ENCODE results near the gene MUSTN1. TPM values are rescaled to one million over a fixed set of nuclear protein-coding genes. Genes with fewer than 3 reads are reported as not detected.

Gene MUSTN1
- total RNA-seq, 4 donors from 2014 or later: 5.5 to 13.1 (median 7.9) TPM

DNA sequence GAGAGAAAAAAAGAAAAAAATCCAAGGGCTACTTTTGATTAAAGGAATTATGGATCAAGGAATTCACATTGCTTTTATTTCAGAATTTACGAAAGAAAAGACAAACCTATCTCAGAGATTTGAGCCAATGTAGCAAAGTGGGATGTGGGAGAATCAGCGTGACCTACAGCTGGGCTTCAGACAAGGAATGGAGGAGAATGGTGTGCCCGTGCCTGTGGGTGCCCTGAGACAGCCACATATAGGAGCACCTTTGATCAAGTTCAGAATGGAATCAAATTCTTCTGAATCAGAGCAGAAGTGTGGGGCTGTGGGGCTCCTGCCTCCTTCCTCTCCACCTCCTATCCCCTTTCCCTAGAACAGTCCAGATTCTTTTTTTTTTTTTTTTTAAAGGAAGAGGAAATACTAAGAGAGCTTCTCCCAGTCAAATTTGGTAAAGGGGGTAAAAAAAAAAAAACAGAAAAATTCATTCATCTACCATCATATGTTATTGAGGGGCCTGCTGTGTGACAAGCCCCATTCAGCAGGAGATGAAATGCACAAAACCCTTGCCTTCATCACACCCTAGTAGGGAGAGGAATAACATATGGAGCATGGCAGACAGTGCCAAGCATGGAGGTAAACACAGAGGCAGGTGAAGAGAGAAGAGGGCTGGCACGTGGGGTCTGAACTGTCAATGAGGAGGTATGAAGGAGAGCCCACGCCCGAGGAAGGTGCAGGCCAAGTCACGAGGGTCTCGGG is 25.0 kb upstream of the MUSTN1 start:
- H3K4me3 ChIP-seq (ENCODE audit: low read depth, poor library complexity, severe bottlenecking): no peak overlapping the region
- TF ChIP-seq CTCF (IDR thresholded peaks at IDR 0.05): no peak
- no peak for TF ChIP-seq POLR2A (IDR thresholded peaks at IDR 0.05)
- no peak for DNase-seq (ENCODE audit: low spot score in 2 of 2)

DNA sequence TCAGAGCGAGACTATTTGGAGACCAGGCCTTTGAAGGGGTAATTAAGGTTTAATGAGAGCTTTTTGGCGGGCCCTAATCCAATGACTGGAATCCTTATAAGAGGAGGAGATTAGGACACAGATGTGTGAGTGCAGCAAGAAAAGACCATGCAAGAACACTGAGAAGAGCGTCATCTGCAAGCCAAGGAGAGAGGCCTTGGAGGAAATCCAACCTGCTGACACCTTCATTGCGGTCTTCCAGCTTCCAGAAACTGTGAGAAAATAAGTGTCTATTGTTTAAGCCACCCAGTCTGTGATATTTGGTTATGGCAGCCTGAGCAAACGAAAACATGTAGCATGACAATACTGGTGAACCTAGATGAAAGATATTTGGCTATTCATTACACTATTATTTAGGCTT is 23.0 kb upstream of the MUSTN1 start:
- no peak overlapping the region for H3K4me3 ChIP-seq (ENCODE audit: low read depth, poor library complexity, severe bottlenecking)
- intact Hi-C loops (cut with DNase I; ENCODE audit: low total_unique reads): loop anchor here (10.0 kb wide), 1 partner anchor 217 kb away; no protein-coding TSS in a partner anchor
- TF ChIP-seq POLR2A (IDR thresholded peaks at IDR 0.05): no peak
- no peak for TF ChIP-seq CTCF (IDR thresholded peaks at IDR 0.05)
- WGBS, 2 donors: 87 to 88% methylated on average over 5 of the region's 5 CpGs
- DNase-seq (ENCODE audit: low spot score in 2 of 2): no peak

More for the DNA sequence above, 25.0 kb upstream of the MUSTN1 start:
- intact Hi-C loops (cut with DNase I; ENCODE audit: low total_unique reads): loop anchor here (10.0 kb wide), 1 partner anchor 215 kb away; no protein-coding TSS in a partner anchor
- WGBS, 2 donors: 90 to 94% methylated on average over 8 of the region's 8 CpGs

- intact Hi-C loops (cut with DNase I; ENCODE audit: low total_unique reads): loop anchor here (10.0 kb wide), 1 partner anchor 218 kb away; no protein-coding TSS in a partner anchor
- no peak for DNase-seq (ENCODE audit: low spot score in 2 of 2)
- no peak overlapping the region for H3K4me3 ChIP-seq (ENCODE audit: low read depth, poor library complexity, severe bottlenecking)
- 65 to 80% methylated on average over 3 of the region's 3 CpGs for WGBS, 2 donors
- no peak for TF ChIP-seq POLR2A (IDR thresholded peaks at IDR 0.05)
- TF ChIP-seq CTCF (IDR thresholded peaks at IDR 0.05): no peak
These were observed 22.3 kb upstream of the MUSTN1 start for GRCh38 chr3:52857133-52857532.

DNA sequence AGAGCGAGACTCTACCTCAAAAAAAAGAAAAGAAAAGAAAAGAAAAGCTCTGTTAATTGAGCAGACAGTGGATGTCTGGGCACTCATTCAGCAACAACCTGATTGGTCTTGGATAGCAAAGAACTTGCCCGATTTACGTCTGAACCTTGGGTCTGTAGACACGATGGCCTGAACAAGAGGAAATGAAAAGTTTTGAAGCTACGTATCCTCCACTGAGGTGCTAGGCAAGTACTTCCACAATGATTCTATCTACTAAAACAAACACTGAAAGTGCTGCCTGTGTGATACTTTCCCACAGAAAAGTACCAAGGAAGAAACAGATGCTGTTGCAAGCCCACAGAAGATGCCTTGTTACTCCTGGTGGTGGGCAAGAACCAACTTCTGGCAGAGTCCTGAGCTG is 21.8 kb upstream of the MUSTN1 start:
- 90 to 92% methylated on average over 5 of the region's 5 CpGs for WGBS, 2 donors
- H3K4me3 ChIP-seq (ENCODE audit: low read depth, poor library complexity, severe bottlenecking): no peak overlapping the region
- intact Hi-C loops (cut with DNase I; ENCODE audit: low total_unique reads): loop anchor here (10.0 kb wide), 1 partner anchor 218 kb away; no protein-coding TSS in a partner anchor
- DNase-seq (ENCODE audit: low spot score in 2 of 2): no peak
- no peak for TF ChIP-seq CTCF (IDR thresholded peaks at IDR 0.05)
- TF ChIP-seq POLR2A (IDR thresholded peaks at IDR 0.05): no peak

DNA sequence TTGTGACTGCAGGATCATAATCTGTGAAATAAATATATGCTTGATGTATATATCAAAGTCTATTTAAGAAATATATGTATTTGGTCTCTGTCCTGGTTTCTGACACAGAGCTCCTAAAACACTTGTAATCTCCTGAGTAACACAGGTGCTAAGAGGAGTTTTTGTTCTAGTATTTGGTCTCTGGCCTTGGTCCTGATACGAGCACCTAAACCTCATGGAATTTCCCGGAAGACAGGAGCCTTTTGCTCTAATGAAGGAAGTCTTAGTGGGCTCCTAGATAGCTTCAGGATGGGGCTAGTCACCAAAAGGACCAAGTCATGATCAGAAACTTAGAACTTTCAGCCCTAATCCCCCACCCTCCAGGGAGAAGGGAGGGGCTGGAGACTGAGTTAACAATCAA is 19.2 kb upstream of the MUSTN1 start:
- intact Hi-C loops (cut with DNase I; ENCODE audit: low total_unique reads): loop anchor here (10.0 kb wide), 1 partner anchor 221 kb away; no protein-coding TSS in a partner anchor
- WGBS, 2 donors: 96% methylated on average over 2 of the region's 2 CpGs
- no peak overlapping the region for H3K4me3 ChIP-seq (ENCODE audit: low read depth, poor library complexity, severe bottlenecking)
- no peak for TF ChIP-seq POLR2A (IDR thresholded peaks at IDR 0.05)
- no peak for TF ChIP-seq CTCF (IDR thresholded peaks at IDR 0.05)
- DNase-seq (ENCODE audit: low spot score in 2 of 2): no peak

Measured in lower leg skin (tissue), 4 donors.